AG20443 (cell line): ENCODE results near the gene BMP2K.
A peak's percentile ranks its signal among the peaks of the same experiment; 100 is the strongest.
"Not testable (repeated sequence)": the region's sequence is repeated elsewhere in the genome, so short reads cannot be mapped to it uniquely, and the experiment has no call there.

Source experiments
- DNase-seq: peaks from one replicate; pipeline ENCODE4 v3.0.0; 2012; ENCODE audit warnings: low spot score, mixed read lengths

Gene BMP2K

GRCh38 chr4:78864405-78865024 lies 88.4 kb downstream of the BMP2K start:
- DNase-seq, result peak; percentile 42

GRCh38 chr4:78865451-78865850 lies 89.3 kb downstream of the BMP2K start:
- no peak for DNase-seq

GRCh38 chr4:78868712-78869111 lies 92.6 kb downstream of the BMP2K start:
- DNase-seq, result not testable (repeated sequence)

- DNase-seq, result no peak
These were observed 93.9 kb downstream of the BMP2K start for GRCh38 chr4:78870056-78870455.

- no peak for DNase-seq
These were observed 100.6 kb downstream of the BMP2K start for GRCh38 chr4:78876568-78877320.

- no peak for DNase-seq
These were observed 101.9 kb downstream of the BMP2K start for GRCh38 chr4:78878031-78878430.

GRCh38 chr4:78880874-78881492 lies 104.8 kb downstream of the BMP2K start:
- DNase-seq, result no peak

GRCh38 chr4:78885598-78885997 lies 109.4 kb downstream of the BMP2K start:
- peak; percentile 25 for DNase-seq

- no peak for DNase-seq
These were observed 113.8 kb downstream of the BMP2K start for GRCh38 chr4:78889955-78890354.

- DNase-seq, result no peak
These were observed 123.2 kb downstream of the BMP2K start for GRCh38 chr4:78899302-78899701.

- DNase-seq, result no peak
These were observed 125.7 kb downstream of the BMP2K start for GRCh38 chr4:78901882-78902281.

- no peak for DNase-seq
These were observed 126.1 kb downstream of the BMP2K start for GRCh38 chr4:78902298-78902697.

- DNase-seq, result no peak
These were observed 128.0 kb downstream of the BMP2K start for GRCh38 chr4:78904143-78904542.

GRCh38 chr4:78907638-78908037 lies 131.5 kb downstream of the BMP2K start:
- no peak for DNase-seq

- DNase-seq, result not testable (repeated sequence)
These were observed 132.8 kb downstream of the BMP2K start for GRCh38 chr4:78908974-78909373.

GRCh38 chr4:78910612-78911011 lies 134.5 kb downstream of the BMP2K start:
- no peak for DNase-seq

- DNase-seq, result peak; percentile 22
These were observed 146.1 kb downstream of the BMP2K start for GRCh38 chr4:78922207-78922606.

GRCh38 chr4:78923464-78924312 lies 147.5 kb downstream of the BMP2K start:
- no peak for DNase-seq

- no peak for DNase-seq
These were observed 150.7 kb downstream of the BMP2K start for GRCh38 chr4:78926826-78927225.

- no peak for DNase-seq
These were observed 152.7 kb downstream of the BMP2K start for GRCh38 chr4:78928835-78929234.

GRCh38 chr4:78930016-78930629 lies 154.0 kb downstream of the BMP2K start:
- no peak for DNase-seq

GRCh38 chr4:78936989-78937388 lies 160.8 kb downstream of the BMP2K start:
- DNase-seq, result no peak
